H9 (cell line): ENCODE data around the gene SPTBN4. TPM values are rescaled to one million over a fixed set of nuclear protein-coding genes. Genes with fewer than 3 reads are reported as not detected.

Experiments used
- DNase-seq: peaks from one replicate; pipeline ENCODE4 v3.0.0-alpha.2; 2017
- H2AFZ ChIP-seq: one replicate; pipeline ENCODE4 v1.6.1; 2013; ENCODE audit warnings: mild to moderate bottlenecking, low read length, control low read depth, moderate library complexity
- H2AK5ac ChIP-seq: 2 replicates; pipeline ENCODE4 v1.6.1; 2013; ENCODE audit warnings: low read length, control low read depth, mixed read lengths; ENCODE audit not compliant: insufficient read length
- H2BK120ac ChIP-seq: one replicate; pipeline ENCODE4 v1.6.1; 2013; ENCODE audit warnings: low read depth, mild to moderate bottlenecking, low read length, control low read depth, inconsistent platforms; ENCODE audit not compliant: poor library complexity, severe bottlenecking
- H2BK12ac ChIP-seq: 2 replicates; pipeline ENCODE4 v1.6.1; 2013; ENCODE audit warnings: low read length, control low read depth, mixed read lengths, low read depth; ENCODE audit not compliant: insufficient read length
- H2BK15ac ChIP-seq: 2 replicates; pipeline ENCODE4 v1.6.1; 2013; ENCODE audit warnings: low read depth, low read length, control low read depth
- H2BK20ac ChIP-seq: one replicate; pipeline ENCODE4 v1.6.1; 2013; ENCODE audit warnings: low read depth, mild to moderate bottlenecking, low read length, control low read depth, inconsistent platforms; ENCODE audit not compliant: poor library complexity, severe bottlenecking
- H2BK5ac ChIP-seq: 2 replicates; pipeline ENCODE4 v1.6.1; 2013; ENCODE audit warnings: low read length, control low read depth, mixed read lengths; ENCODE audit not compliant: insufficient read length
- H3K14ac ChIP-seq: 2 replicates; pipeline ENCODE4 v1.6.1; 2013; ENCODE audit warnings: low read length, control low read depth; ENCODE audit not compliant: insufficient read depth
- H3K18ac ChIP-seq: 2 replicates; pipeline ENCODE4 v1.6.1; 2013; ENCODE audit warnings: low read depth, mild to moderate bottlenecking, mixed read lengths, low read length, control low read depth; ENCODE audit not compliant: insufficient read length
- H3K23ac ChIP-seq: 2 replicates; pipeline ENCODE4 v1.6.1; 2013; ENCODE audit warnings: low read length, control low read depth, mixed read lengths, low read depth; ENCODE audit not compliant: insufficient read length
- H3K23me2 ChIP-seq: 2 replicates; pipeline ENCODE4 v1.6.1; 2013; ENCODE audit warnings: low read depth, mild to moderate bottlenecking, mixed read lengths, low read length, control low read depth; ENCODE audit not compliant: insufficient read length, poor library complexity, severe bottlenecking
- H3K27ac ChIP-seq: 2 replicates; pipeline ENCODE4 v1.5.1; 2013; ENCODE audit warnings: low read length, control low read depth, mixed read lengths, low read depth; ENCODE audit not compliant: insufficient read length
- H3K27me3 ChIP-seq: 2 replicates; pipeline ENCODE4 v1.6.1; 2013; ENCODE audit warnings: low read length, control low read depth, inconsistent platforms; ENCODE audit not compliant: insufficient read depth
- H3K4ac ChIP-seq: 2 replicates; pipeline ENCODE4 v1.6.1; 2013; ENCODE audit warnings: low read depth, mild to moderate bottlenecking, control low read depth, inconsistent platforms, low read length, moderate library complexity
- H3K4me1 ChIP-seq: 2 replicates; pipeline ENCODE4 v1.6.1; 2013; ENCODE audit warnings: low read length, control low read depth, inconsistent platforms; ENCODE audit not compliant: insufficient read depth
- H3K4me2 ChIP-seq: 2 replicates; pipeline ENCODE4 v1.6.1; 2013; ENCODE audit warnings: low read length, control low read depth, mixed read lengths; ENCODE audit not compliant: insufficient read length, insufficient read depth
- H3K56ac ChIP-seq: 2 replicates; pipeline ENCODE4 v1.6.1; 2013; ENCODE audit warnings: low read depth, mild to moderate bottlenecking, mixed read lengths, low read length, control low read depth; ENCODE audit not compliant: insufficient read length
- H3K79me1 ChIP-seq: 2 replicates; pipeline ENCODE4 v1.6.1; 2013; ENCODE audit warnings: low read depth, mild to moderate bottlenecking, moderate library complexity, low read length, control low read depth, inconsistent platforms; ENCODE audit not compliant: insufficient read depth, poor library complexity, severe bottlenecking
- H3K79me2 ChIP-seq: 2 replicates; pipeline ENCODE4 v1.6.1; 2013; ENCODE audit warnings: low read length, control low read depth, inconsistent platforms; ENCODE audit not compliant: insufficient read depth
- H3K9ac ChIP-seq: 2 replicates; pipeline ENCODE4 v1.6.1; 2013; ENCODE audit warnings: low read length, control low read depth, mixed read lengths; ENCODE audit not compliant: insufficient read length; ENCODE audit errors: extremely low read depth
- H3K9me3 ChIP-seq: one replicate; pipeline ENCODE4 v1.6.1; 2013; ENCODE audit warnings: low read depth, low read length, inconsistent platforms; ENCODE audit not compliant: control insufficient read depth
- H3T11ph ChIP-seq: one replicate; pipeline ENCODE4 v1.6.1; 2013; ENCODE audit warnings: mild to moderate bottlenecking, low read length, control low read depth, inconsistent platforms
- H4K20me1 ChIP-seq: one replicate; pipeline ENCODE4 v1.6.1; 2013; ENCODE audit not compliant: control insufficient read depth, insufficient read length, insufficient read depth
- H4K5ac ChIP-seq: 2 replicates; pipeline ENCODE4 v1.6.1; 2013; ENCODE audit warnings: low read depth, mild to moderate bottlenecking, mixed read lengths, low read length, control low read depth; ENCODE audit not compliant: insufficient read length
- H4K8ac ChIP-seq: replicated peaks from 2 replicates; pipeline ENCODE4 v1.6.1; 2013; ENCODE audit warnings: low read length, control low read depth, mixed read lengths, low read depth; ENCODE audit not compliant: insufficient read length
- H4K91ac ChIP-seq: 2 replicates; pipeline ENCODE4 v1.6.1; 2013; ENCODE audit warnings: low read depth, mild to moderate bottlenecking, moderate library complexity, mixed read lengths, low read length, control low read depth; ENCODE audit not compliant: insufficient read length
- H3K27ac Mint-ChIP-seq, 3 experiments: 2 replicates in 2 of 3; 3 replicates in 1 of 3; pipeline ENCODE4 v1.8.0; 2020 to 2021; ENCODE audit warnings: mixed read lengths in 3 of 3, mild to moderate bottlenecking in 1 of 3, moderate library complexity in 1 of 3
- H3K27me3 Mint-ChIP-seq: 2 replicates; pipeline ENCODE4 v1.8.0; 2021; ENCODE audit warnings: low read depth, mild to moderate bottlenecking, moderate library complexity, mixed read lengths
- H3K36me3 Mint-ChIP-seq, 3 experiments: 2 replicates in 2 of 3; 3 replicates in 1 of 3; pipeline ENCODE4 v1.8.0; 2020 to 2021; ENCODE audit warnings: low read depth in 3 of 3, mixed read lengths in 3 of 3; ENCODE audit not compliant: insufficient read depth in 1 of 3
- H3K4me1 Mint-ChIP-seq, 2 experiments: 2 replicates each; pipeline ENCODE4 v1.8.0; 2020; ENCODE audit warnings: mixed read lengths in 2 of 2
- H3K4me3 Mint-ChIP-seq, 2 experiments: 2 replicates in 1 of 2; 3 replicates in 1 of 2; pipeline ENCODE4 v1.8.0; 2020 to 2021; ENCODE audit warnings: mild to moderate bottlenecking in 2 of 2, mixed read lengths in 2 of 2, moderate library complexity in 1 of 2
- H3K9me3 Mint-ChIP-seq, 2 experiments: 2 replicates in 1 of 2; 3 replicates in 1 of 2; pipeline ENCODE4 v1.8.0; 2020; ENCODE audit warnings: mild to moderate bottlenecking in 2 of 2, mixed read lengths in 2 of 2, moderate library complexity in 1 of 2
- WGBS: extraction: QIAGEN DNeasy Blood & Tissue Kit; methylation state at CpG from one replicate; pipeline ENCODE4 v1.1.7; 2013; ENCODE audit warnings: missing lambda C conversion rate, low lambda C conversion rate, mixed read lengths; ENCODE audit not compliant: insufficient read length; ENCODE audit errors: extremely low coverage; 5-methylcytosine and 5-hydroxymethylcytosine counted together
- total RNA-seq: library from RNA; stranded (reverse); gene quantifications from 2 replicates; pipeline ENCODE4 v1.2.1, GENCODE V29; 2021
- TF ChIP-seq, protein P1 (sequence below): fragments of 200-600 bp; sonication (generic); conservative IDR thresholded peaks from 3 replicates; pipeline ENCODE4 v1.8.0; 2021; ENCODE audit warnings: antibody characterized with exemption, mild to moderate bottlenecking

Gene SPTBN4
- total RNA-seq, 1 experiment from 2014 or later, result 2.9 TPM

DNA sequence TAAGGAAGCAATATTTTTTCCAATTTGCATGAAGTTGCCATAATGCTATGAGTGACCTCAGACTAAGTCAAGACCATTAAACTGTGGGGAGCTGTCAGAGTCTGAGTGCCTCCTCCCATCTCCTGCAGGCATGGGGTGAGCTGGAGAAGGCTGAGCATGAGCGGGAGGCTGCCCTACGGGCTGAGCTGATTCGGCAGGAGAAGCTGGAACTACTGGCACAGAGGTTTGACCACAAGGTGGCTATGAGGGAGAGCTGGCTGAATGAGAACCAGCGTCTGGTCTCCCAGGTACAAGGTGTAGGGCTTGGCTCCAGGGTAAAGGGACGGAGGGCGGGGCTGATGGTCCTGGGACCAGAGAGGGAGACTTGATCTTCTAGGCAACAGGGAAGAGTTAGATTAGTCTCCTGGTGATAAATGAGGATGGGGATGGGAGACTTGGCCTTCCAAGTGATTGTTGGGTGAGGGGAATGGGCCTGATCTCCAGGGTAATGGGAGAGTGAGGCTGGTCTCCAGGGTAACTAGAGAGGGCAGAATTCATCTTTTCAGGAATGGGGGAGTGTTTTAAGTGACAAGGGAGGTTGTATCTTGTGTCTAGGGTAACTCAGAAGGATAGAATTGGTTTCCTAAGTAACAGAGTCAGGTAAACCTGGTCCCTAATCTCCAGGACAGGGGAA is 36.0 kb downstream of the SPTBN4 start:
- Histone ChIP-seq H2BK15ac (no peak overlapping the region), H3K9ac (no peak overlapping the region), H3K79me2 (no peaks in the 10 kb centered on the region), H2BK5ac (no peak overlapping the region), H3K14ac (no peak overlapping the region), H3K79me1 (no peaks in the 10 kb centered on the region), H3K27me3 (no peaks in the 10 kb centered on the region), H2BK20ac (no peak overlapping the region), H4K20me1 (no peaks in the 10 kb centered on the region), H2AK5ac (no peak overlapping the region), H3K4me2 (no peak overlapping the region), H3K4me1 (0 out of 2 replicates have a peak, but pooled peaks cover 3% of the 10 kb centered on the region), H3K23me2 (no peaks in the 10 kb centered on the region), H4K5ac (no peak overlapping the region), H3T11ph (no peak overlapping the region), H3K4ac (no peak overlapping the region), H4K91ac (no peak overlapping the region), H3K23ac (no peak overlapping the region), H3K18ac (no peak overlapping the region), H3K27ac (no peak overlapping the region), H3K56ac (no peak overlapping the region), H3K9me3 (no peaks in the 10 kb centered on the region), H2BK120ac (no peak overlapping the region), H2BK12ac (no peak overlapping the region), H2AFZ (no peak overlapping the region), H4K8ac (no peak overlapping the region)
- H3K27ac Mint-ChIP-seq, result peak overlapping the region in 1 of 3 experiments; percentile 50; a peak in 1 of 7 replicates
- WGBS, result no CpG with 5 or more reads among the region's 6 CpGs
- peaks cover 59% of the 10 kb centered on the region for H3K27me3 Mint-ChIP-seq
- no peaks in the 10 kb centered on the region; a peak in 1 of 5 replicates for H3K9me3 Mint-ChIP-seq
- H3K4me1 Mint-ChIP-seq, result peaks cover 4 to 7% of the 10 kb centered on the region in 2 experiments; a peak in 2 of 4 replicates
- H3K4me3 Mint-ChIP-seq, result peak overlapping the region in 1 of 2 experiments; percentile 15; a peak in 2 of 5 replicates
- no peaks in the 10 kb centered on the region for H3K36me3 Mint-ChIP-seq
- DNase-seq, result peak; percentile 72
- TF ChIP-seq, protein P1, sequence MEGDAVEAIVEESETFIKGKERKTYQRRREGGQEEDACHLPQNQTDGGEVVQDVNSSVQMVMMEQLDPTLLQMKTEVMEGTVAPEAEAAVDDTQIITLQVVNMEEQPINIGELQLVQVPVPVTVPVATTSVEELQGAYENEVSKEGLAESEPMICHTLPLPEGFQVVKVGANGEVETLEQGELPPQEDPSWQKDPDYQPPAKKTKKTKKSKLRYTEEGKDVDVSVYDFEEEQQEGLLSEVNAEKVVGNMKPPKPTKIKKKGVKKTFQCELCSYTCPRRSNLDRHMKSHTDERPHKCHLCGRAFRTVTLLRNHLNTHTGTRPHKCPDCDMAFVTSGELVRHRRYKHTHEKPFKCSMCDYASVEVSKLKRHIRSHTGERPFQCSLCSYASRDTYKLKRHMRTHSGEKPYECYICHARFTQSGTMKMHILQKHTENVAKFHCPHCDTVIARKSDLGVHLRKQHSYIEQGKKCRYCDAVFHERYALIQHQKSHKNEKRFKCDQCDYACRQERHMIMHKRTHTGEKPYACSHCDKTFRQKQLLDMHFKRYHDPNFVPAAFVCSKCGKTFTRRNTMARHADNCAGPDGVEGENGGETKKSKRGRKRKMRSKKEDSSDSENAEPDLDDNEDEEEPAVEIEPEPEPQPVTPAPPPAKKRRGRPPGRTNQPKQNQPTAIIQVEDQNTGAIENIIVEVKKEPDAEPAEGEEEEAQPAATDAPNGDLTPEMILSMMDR, result peak; percentile 57
